Activated CD4-positive, alpha-beta T cell treated with anti-CD3 and anti-CD28 coated beads, Interleukin-10, Interleukin-2, amounts not matched to agents 100 ng/mL and 50 ng/mL, durations not matched to agents 16 hours and 8 hours (primary cell): ENCODE results near the gene ZKSCAN3.
"Not testable (repeated sequence)": the region's sequence is repeated elsewhere in the genome, so short reads cannot be mapped to it uniquely, and the experiment has no call there.

Experiments used
- DNase-seq: peaks from one replicate; pipeline ENCODE4 v3.0.0-alpha.2; 2020

ZKSCAN3 gene

DNA sequence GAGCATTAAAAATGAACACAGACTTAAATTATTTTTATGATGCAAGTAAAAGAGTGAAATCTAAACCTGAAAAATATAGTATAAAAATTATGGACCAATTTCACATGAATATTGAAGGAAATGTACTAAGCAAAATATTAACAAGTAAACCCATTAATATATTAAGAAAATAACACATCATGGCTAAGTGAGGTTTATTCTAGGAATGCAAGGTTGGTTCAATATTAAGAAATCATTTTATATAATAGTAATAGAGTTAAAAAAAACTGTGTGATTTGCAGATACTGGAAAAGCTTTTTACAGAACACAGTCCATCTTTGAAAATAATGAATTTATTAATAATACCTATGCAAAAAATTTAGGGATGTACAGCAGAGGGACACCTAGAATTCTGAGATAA, 28.9 kb downstream of the ZKSCAN3 start:
- DNase-seq: no peak

DNA sequence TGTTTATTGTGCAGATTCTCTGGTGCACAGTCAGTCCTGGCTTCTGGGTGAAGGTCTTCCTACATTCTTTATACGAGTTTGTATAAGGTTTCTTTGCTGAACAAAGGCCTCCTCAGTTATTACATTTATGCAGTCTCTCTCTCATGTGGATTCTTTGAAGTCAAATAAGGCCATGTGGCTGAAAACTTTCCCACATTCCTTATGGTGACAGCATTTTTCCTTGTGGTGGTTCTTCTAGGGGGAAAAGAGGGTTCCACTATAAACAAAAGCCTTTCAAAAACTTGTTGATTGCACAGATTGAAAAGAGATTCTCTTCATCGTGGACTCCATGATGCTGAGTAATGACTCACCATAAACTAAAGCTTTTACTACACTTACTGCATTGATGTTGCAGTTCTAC, 30.6 kb downstream of the ZKSCAN3 start:
- DNase-seq: no peak

DNA sequence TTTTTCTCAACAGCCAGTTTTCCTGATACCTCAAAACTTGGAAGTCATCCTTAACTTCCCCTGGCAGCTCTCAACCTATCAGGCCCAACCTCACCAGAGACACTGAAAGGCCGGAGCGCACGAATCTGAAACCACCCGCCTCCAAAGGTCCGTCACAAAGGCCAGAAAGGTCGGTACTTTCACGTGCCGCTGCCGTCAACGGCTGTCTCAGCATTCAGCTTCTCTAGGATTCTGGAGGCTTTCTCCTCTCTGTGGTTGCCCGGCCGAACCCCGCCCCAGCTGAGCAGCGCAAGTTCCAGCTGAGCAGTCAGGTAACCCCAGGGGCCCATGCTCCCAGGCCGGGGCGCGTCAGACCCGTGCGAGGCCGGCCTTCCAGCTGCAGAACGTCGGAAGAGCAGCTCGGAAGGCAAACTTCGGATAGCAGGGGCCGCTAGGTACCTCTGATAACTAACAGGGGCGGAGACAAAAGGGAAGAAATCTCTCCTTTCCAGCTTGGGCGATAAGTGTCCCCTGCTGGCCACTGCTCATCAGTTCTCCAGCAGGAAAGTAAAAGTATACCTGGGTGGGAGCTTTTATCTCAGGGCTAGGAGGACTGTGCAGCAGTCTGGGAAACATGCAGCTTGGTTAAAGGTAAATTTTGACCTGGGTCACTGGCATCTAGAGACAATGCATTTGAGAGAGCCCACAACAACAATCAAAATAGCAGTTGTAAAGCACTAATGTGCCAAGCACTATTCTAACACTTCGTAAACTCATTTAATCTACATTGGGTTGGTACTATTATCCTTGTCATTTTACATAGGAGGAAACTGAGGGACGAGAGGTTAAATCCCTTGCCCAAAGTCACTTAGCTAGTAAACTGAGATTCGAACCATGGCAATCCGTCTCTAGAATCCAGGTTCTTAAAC, 33.7 kb downstream of the ZKSCAN3 start:
- peak; percentile 32 for DNase-seq

DNA sequence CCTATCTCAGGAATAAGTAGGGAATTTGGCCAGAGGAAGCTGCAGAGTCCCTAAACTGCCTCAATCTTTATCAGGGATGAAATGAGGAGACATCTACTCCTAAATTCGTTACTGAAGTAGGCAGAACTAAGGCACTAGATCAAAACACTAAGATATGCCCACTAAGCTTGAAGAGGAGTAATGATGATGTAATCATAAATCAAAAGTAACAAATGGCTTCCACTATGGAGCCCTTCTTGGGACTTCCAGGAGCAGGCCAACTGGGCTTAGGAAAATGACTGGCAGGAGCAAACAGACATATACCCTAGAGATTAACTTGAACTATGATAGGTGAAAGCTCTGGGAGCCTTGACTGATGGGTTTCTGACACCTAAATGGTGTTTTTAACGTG, 34.4 kb downstream of the ZKSCAN3 start:
- no peak for DNase-seq

DNA sequence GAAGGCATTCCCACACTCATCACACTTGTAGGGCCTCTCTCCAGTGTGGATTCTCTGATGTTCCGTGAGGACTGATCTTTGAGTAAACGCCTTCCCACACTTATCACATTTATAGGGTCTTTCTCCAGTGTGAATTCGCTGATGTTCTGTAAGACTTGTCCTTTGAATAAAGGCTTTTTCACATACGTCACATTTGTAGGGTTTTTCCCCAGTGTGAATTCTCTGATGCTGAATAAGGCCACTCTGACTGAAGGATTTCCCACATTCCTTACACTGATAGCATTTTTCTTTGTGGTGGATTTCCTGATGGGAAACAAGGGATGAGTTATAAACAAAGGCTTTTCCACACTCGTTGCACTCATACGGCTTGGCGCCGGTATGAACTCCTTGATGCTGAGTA, 40.9 kb downstream of the ZKSCAN3 start:
- no peak for DNase-seq

DNA sequence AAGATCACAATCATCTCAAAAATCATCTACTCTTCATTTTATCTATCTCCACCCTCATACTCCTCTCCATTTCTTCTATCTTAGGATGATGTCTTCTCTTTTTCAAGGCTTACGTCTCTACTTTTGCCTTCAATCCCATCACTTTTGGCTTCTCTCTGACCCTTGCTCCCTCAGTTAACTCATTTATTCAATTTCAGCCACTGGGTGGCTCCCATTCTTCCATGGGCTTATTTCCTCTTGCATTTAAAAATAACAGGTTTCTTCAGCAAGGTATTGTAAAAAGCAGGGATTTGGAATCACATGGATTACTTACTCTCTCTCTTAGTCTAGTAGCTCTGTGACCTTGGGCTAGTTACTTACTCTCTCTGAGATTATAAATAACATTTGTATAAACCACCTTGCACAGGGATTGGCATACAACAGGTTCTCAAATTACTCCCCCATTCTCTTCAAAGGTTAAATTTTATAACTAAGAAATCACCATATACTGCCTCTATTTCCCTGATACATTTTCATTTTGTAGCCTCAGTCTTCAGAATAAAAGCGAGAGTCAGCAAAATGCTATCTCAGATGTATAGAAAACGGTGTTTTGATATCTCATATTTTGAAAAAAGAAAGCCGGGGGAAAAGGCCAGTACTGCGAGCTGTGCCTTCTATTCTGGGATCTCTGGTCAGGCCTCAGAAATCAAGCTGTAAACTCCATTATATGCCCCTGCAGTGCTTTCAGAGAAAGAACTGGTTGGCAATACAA, 44.3 kb downstream of the ZKSCAN3 start:
- peak; percentile 8 for DNase-seq

DNA sequence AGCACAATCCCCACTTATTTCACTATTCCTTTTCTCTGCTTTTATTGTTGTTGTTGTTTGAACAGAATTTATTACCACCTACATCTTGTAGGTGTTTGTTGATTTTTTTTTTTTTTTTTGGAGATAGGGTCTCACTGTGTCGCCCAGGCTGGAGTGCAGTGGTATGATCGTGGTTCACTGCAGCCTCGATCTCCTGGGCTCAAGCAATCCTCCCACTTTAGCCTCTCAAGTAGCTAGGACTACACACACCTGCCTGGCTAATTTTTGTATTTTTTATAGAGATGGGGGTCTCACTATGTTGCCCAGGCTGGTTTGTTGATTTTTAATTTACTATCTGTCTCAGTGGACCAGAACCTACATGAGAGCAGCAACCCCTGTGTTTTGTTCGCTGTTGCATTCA, 46.2 kb downstream of the ZKSCAN3 start:
- no peak for DNase-seq

GRCh38 chr6:28399350-28400121, 49.8 kb downstream of the ZKSCAN3 start, which contains the start of gene ZSCAN12:
TSS of gene ZSCAN12 (minus strand) at chr6:28399747. CDS start at chr6:28398405, 1,342 bp downstream.
- DNase-seq: peak; percentile 87

GRCh38 chr6:28400122-28400451, 50.3 kb downstream of the ZKSCAN3 start:
- DNase-seq: no peak

GRCh38 chr6:28401172-28401571, 51.4 kb downstream of the ZKSCAN3 start:
- DNase-seq: no peak

DNA sequence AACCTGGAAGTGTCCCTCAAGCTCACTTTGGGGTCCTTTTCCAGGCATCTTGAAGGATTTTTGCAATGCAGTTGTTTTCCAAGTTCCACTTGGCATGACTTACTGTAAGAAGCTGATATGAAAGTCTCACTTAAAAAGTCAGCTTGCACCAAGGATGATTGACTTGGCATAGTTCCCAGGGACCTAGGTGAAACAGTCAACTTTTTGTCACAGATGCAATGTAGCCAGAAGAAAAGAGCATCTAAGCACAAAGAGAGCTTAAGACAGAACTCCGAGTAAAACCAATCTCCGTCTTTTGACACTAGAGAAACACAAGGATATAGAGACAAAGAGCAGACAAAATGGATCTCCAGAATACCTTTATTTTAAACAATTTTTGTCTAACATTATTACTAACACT, 52.5 kb downstream of the ZKSCAN3 start:
- DNase-seq: no peak

- DNase-seq: not testable (repeated sequence)
Measured at GRCh38 chr6:28403923-28404322, 54.2 kb downstream of the ZKSCAN3 start.

- no peak for DNase-seq
Measured at GRCh38 chr6:28407401-28407800, 57.7 kb downstream of the ZKSCAN3 start.

GRCh38 chr6:28408076-28408802, 58.5 kb downstream of the ZKSCAN3 start:
- DNase-seq: peak; percentile 59

DNA sequence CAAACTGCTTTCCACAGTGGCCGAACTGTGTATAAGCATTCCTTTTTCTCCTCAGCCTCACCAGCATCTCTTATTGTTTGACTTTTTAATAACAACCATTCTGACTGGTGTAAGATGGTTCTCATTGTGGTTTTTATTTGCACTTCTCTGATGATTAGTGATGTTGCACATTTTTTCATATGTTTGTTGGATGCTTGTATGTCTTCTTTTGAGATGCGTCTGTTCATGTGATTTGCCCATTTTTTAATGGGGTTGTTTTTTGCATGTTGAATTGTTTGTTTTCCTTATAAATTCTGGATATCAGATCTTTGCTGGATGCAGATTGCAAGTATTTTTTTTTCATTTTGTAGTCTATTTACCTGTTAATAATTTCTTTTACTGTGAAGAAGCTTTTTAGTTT, 61.0 kb downstream of the ZKSCAN3 start:
- DNase-seq: no peak

- DNase-seq: no peak
Measured at GRCh38 chr6:28413681-28414080, 63.9 kb downstream of the ZKSCAN3 start.
